HG03045 (cell line): Measurements from ENCODE around the gene PRSS33.

Experiments
- ATAC-seq: cut with Tn5 transposase; IDR thresholded peaks from one replicate; pipeline ENCODE4 v1.9.1; 2021; ENCODE audit warnings: mild to moderate bottlenecking, moderate library complexity; ENCODE audit not compliant: unreplicated experiment

The PRSS33 gene, protein sequence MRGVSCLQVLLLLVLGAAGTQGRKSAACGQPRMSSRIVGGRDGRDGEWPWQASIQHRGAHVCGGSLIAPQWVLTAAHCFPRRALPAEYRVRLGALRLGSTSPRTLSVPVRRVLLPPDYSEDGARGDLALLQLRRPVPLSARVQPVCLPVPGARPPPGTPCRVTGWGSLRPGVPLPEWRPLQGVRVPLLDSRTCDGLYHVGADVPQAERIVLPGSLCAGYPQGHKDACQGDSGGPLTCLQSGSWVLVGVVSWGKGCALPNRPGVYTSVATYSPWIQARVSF

DNA sequence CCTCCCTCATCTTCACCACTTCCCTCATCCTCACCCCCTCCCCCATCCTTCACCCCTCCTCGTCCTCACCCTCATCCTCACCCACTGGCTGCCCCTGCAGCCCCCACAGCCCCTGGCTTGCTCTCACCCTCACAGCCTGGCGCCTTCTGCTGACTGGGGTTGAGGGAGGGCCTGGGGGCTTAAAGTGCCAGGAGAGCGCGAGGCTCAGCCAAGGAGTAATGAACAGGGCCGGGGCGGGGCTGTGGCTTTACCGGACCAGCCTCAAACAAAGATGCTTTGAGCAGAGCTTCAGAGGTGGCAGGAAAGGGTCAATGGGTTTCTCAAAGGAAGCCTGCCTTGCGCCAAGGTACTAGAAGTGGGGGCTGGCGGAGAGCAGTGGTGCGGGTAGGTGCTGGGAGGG is at the start of gene PRSS33:
TSS of gene PRSS33 (minus strand) at position 155 of the 400 bp plus-strand sequence. CDS start 1,013 bp downstream, outside the sequence.
- ATAC-seq, result no peak

DNA sequence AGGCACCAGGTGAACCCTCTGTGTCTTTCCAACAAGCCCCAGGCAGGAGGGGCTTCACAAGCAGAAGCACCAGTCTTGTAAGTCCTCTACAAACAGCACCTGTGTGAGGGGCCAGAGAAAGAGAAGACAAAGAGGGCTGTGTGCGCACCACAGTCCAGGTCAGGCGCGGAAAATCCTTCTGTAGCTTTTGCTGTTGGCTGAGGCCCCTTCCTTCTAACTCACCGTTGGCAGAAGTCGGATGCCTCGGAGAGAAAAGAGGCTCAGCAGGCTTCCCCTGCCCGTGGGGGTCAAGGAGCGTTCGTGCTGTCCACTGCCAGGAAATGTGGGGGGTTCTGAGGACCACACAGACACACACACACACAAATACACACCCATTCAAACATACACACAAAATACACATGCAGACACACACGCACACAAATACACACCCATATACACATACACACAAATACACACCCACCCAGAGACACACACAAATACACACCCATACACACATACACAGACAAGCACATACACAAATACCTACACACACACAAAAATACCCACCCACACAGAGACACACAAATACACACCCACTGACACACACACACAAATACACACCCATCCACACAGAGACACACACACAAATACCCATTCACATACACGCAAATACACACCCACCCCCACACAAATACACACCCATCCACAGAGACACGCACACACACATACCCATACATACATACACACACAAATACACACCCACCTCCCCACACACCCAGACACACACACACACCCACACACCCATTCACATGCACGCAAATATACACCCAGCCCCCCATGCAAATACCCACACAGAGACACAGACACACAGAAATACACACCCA is 49.5 kb upstream of the PRSS33 start:
- ATAC-seq, result no peak

DNA sequence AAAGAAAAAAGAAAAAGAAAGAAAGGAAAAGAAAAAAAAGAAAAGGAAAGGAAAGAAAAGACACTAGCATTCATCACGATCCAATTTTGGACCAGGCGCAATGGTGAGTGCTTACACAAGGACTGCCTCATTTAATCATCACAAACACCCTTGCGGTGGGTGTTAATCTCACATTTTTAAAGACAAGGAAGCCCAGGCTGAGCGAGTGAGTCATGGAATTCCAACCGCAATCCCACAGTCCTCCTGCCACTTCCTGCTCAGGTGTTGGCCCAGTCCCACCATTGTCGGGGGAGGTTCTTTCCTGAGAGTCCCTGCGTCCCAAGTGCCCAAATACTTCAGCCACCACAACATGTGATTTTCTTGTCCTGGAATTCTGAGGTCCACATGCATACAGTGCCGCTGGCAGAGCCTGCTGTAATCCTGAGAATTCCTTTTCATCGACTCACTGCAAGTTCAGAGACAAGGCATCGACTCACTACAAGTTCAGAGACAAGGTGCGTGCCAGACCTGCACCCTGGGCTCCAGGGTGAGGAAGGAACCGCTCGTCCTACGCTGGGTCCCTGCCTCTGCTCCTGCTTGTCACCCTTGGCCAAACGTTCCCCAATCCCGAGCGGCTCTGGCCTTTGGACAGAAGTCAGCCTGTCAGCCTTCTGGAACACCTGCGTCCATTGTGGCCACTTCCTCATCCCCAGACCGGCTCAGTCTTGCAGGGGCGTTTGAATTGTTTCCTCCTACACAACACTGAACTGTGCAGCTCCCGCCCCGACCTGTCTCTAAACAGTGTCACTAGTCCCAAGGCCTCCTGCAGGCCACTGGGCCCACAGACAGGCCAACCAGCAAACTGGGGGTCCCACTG is 48.5 kb upstream of the PRSS33 start:
- no peak for ATAC-seq

DNA sequence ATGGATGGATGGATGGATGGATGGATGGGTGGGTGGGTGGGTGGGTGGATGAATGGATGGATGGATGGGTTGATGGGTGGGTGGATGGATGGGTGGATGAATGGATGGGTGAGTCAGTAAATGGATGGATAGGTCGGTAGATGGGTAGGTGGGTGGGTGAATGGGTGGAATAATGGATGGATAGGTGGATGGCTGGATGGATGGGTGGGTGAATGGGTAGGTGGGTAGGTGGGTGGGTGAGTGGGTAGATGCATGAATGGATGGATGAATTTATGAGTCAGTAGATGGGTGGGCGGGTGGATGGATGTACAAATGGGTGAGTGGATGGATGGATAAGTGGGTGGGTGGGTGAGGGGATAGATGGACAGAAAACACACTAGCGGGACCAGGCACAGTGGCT is 47.6 kb upstream of the PRSS33 start:
- no peak for ATAC-seq

DNA sequence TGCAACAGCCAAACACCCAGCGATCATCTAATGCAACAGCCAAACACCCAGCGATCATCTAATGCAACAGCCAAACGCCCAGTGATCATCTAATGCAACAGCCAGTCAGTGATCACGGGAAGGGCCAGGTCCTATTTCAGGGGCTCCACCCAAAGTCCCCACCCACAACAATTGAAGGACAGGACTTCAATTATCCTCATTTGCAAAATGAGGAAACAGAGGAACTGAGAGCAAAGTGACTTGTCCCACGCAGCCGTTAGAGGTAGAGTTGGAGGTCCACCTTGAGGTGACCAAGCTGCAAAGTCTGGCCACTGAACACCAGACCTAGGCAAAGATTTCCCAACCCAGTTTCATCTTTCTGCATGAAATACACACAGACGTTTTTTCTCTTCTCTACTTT is 46.4 kb upstream of the PRSS33 start:
- ATAC-seq, result no peak

DNA sequence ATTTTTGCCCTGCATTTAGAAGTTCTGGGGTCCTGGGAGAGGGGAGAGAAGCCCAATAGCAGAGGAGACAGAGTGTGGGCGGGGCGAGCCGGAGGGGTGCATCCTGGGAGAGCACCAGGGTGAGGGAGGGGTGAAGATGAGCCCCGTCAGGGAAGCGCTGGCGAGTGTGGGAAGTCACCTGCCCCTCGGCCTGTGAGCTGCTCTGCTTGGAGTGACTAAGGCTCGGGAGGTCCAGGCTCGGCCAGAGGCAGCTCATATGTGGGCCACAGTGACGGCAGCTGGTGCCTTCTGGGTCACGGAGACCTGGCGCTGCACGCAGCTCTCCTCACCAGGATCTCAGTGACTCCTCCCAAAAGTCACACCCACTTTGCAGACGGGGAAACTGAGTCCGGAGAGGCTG is 43.8 kb upstream of the PRSS33 start:
- ATAC-seq, result no peak

DNA sequence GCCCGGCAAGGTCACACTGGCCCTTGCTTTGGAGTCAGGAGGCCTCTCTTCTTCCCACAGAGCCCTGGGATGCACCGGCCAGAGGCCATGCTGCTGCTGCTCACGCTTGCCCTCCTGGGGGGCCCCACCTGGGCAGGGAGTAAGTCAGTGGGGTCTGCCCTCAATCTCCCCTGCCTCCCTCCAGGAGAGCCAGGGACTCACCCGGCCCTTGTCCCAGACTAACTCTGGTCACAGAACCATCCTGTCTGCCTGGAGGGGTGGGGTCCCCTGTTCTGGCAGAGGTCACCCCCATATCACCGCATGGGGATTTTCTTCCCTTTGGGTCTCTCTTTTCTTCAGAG is 43.0 kb upstream of the PRSS33 start:
- ATAC-seq, result no peak

DNA sequence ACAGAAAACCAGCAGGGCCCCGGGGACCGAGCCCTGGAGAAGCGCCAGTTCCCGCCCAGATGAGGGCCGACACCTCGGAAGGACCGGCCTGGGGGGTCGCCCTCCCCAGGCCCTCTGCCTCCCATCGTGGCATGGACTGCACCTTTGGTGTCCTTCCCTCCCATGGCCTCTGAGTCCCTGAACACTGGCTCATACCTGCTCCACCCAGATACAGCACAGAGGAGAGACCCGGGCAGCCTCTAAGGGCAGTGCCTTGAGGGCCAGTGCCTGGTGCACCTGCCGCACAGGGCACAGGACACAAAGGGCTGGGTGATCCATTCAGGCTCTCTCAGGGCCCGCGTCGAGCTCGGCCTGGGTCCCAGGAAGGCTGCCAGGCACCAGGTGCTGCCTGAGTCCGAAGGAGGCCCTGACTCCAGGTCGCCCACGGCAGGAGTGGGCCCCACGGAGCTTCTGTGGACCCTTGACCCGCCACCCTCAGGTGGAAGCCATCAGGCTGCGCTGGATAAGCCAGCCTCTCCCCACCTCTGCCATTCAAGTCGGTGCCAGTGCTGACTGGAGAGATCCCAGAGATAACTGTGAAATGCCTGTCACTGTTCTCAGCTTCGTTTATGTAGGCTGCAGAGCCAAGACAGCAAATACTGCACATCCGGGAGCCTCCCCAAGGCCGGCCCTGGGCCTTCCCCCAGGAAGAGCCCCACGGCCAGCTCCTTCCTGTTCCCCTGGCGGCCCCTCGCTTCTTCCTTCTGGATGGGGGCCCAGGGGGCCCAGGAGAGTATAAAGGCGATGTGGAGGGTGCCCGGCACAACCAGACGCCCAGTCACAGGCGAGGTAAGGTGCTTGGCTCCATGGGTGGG is 42.4 kb upstream of the PRSS33 start, which contains the start of gene ZG16B:
TSS of gene ZG16B (plus strand) at position 803 of the 854 bp plus-strand sequence. CDS start 139 bp downstream, outside the sequence.
- ATAC-seq, result no peak

DNA sequence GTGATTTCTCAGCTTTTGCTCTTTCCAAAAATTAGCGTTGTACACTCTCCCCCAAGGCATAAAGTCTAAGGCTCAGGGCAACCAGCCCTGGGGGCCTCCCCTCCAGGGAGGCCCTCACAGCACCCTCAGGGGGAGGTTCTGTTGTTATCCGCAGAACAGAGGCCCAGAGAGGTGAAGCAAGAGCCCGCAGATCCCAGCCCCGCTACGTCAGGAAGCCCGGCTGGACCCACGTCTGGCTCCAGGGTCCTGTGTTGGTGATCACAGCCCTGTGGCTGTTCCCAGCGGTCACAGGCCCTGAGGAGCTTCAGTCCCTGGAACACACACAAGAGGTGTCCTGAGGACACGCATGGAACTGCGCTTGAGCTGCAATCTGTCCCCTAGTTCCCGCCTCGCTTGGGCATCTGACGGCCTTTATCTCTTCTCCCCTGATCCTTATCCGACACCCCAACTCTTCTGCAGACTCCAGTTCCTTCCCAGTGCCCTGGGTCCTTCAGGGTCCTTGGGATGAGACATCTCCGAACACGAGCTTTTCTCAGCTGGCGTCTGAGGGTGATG is 41.6 kb upstream of the PRSS33 start:
- no peak for ATAC-seq

DNA sequence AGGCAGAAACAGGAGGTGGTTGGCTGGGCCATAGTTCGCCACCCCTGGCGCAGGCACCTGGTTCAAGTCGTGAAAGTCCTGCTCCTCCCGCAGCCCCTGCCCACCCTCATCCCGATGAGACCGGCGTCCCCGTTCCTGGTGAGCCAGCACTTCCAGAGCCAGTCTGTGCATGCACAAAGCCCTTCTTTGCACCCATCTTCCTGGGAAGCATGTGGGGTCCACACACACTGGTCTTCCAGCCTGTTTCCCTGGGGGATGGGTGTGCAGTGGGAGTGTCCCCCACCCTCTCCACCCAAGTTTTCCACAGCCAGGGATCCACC is 41.1 kb upstream of the PRSS33 start:
- no peak for ATAC-seq

DNA sequence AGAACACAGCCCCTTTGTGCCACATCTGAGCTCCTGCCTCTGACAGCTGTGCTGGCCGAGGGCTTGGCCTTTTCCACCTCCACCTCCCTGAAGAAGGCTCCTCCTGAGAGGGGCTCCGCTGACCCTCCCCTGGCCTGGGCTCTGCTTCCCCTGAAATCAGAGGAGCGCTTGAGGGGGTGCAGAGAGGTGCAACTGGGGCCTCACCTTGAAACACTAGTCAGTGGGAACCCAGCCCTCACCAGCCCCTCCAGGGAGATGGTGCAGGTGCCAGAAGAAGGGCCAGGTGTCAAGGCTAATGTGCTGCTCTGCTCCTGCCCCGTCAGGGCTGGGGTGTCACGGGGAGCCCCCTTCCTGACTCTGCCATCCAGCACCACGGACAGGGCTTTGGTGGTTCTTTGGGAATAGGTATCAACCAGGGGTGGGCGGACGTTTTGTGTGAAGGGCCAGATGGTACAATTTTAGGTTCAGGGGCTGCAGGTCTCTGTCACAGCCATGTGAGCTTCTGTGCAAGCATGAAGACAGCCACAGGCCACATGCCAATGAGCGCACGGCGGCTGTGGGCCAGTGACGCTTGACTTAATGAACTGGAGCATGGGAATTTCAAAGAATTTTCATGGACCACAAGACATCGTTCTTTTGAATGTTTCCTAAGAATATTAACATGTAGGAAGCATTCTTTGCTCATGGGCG is 40.6 kb upstream of the PRSS33 start:
- no peak for ATAC-seq

DNA sequence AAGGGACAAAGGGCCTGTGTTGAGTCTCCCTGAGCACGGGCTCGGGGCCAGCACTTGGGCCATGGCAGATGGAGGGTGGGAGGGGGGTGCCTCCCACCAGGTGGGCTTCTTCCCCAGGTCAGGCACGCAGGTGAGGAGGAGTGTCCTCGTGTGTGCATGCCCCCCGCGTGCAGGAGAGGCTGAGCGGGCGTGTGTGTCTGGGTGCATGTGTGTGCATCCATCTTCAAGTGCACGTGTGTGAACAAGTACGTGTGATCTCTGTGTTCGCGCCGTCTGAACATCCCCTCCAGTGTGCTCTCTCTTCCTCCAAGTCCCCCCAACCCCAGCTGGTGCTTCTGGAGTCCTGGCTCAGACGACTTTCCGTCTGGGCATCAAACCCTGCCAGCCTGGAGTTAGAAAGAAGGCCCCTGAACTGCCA is 40.0 kb upstream of the PRSS33 start:
- no peak for ATAC-seq

DNA sequence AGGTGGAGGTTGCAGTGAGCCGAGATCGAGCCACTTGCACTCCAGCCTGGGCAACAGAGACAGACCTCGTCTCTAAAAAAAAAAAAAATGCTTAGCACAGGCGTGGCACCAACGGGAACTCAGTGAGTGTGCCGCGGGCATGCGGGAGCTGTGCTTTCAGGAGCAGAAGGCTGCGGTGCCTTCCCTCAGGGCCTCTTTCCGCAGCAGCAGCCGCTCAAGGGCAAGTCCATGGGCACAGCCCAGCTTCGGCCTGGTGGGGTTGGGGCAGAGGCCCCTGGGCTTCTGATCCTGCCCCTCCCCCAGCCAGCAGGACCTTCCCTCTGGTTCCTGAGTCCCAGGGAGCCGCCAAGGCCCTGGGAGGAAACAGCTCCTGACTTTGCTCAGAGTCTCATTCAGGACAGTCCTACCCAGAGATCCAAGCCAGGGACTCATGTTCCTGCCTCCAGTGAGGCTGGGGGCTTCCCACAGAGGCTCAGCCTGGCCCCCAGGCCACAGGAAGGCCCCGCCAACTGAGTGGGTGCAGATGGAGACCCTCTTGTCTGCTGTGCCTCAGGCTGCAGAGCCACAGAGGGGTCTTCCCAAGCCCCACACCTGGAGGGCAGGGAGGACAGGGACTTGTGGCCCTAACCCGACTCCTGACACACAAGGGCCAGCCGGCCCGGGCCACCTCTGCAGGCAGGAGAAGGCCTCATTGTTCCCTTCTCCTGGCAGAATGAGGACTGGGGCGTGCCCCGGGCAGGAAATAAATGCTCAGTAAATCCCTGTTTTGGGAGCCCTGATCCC is 39.4 kb upstream of the PRSS33 start:
- no peak for ATAC-seq

DNA sequence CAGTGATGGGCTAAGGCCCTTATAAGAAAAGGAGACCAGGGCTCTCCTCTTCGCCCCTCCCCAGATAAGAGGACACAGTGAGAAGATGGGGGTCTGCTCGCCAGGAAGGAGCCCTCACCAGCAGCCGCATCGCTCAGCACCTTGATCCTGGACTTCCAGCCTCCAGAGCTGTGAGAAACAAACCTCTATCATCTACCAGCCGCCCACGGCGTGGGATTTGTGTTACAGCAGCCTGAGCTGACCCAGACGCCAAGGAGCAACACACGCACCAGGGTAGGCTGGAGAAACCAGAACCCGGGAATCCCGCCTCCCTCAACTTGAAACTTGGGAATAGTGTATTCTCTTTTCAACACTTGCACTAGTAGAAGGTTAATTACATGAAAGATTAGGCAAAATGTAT is 38.5 kb upstream of the PRSS33 start:
- ATAC-seq, result no peak

DNA sequence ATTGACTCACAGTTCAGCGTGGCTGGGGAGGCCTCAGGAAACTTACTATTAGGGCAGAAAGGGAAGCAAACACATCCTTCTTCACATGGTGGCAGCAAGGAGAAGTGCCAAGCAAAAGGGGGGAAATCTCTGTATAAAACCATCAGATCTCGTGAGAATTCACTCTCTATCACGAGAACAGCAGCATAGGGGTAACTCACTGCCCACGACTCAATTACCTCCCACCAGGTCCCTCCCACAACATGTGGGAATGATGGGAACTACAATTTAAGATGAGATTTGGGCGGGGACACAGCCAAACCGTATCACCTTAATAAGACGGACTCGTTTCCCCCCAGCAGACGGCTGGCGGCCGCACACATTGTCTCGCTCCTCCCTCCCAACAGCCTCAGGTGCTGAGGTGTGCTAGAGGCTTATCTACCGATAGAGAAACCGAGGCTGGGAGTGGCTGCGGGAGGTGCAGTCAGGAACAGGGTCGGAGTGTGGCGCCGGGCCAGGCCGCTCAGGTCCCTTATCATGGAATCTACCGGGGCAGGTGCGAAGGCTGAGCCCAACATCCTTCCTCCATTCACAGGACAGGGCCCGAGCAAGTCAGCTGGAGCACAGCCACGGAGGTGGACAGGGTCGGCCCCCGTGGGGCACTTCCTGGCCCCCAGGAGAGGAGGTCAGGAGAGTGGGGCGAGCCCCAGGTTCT is 37.8 kb upstream of the PRSS33 start:
- ATAC-seq, result no peak

DNA sequence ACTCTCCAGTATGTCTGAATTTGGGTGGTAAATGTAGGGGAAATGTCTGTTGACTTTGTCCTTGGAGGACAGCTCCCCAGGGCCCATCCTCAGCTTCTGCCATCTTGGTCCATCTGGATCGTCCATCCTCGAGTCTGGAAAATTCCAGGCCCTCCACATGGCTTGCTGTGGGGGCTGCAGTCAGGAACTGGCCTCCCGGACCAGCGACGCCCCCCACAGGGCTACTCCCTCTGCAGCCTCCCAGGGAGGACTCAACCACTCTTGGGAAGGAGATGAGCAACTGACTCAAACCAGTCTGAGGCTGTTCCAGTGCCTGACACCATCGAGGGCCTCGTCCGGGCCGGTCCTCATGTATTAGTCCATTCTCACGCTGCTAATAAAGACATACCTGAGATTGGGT is 37.3 kb upstream of the PRSS33 start:
- ATAC-seq, result no peak

DNA sequence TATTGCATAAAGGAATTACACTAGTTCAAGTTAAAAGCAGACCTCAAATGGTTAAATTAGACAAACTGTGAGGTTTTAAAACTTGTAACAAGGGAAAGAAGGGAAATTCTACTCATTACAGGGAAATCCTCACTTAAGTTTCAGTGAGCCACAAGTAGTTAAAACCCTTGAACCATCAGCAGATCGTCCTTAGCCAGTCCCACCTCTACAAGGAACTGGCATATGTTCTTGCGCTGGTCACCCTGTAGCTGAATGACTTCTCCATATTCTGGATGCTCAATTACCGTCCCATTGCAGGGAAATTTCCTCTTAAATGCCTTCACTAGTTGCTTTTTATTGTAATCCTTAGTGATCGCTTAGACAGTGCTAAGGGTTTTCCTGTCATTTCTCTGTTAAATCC is 35.1 kb upstream of the PRSS33 start:
- ATAC-seq, result no peak

DNA sequence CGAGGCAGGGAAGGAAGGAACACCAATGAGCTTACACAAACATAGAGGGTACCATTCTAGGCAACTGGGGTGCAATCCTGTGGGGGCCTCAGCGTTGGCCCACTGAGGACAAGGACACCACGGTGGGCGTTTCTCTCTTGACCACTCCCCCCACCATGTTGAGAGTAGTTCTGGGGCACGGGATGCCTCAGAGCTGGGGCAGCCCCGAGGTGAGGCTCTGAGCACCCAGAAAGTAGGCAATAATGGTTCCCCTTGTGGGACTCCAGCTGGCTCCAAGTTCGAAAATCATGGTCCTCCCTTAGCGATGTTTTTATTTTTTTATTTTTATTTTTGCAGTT is 34.8 kb upstream of the PRSS33 start:
- ATAC-seq, result no peak
